NCI-H345 treated with DMSO at 0.1 percent for 48 hours (cell line): ENCODE results near the gene GRIPAP1.
A peak's percentile ranks its signal among the peaks of the same experiment; 100 is the strongest.

Source experiments
- DNase-seq: peaks from one replicate; lab custom pipeline; 2025; ENCODE audit not compliant: unreplicated experiment; lab: John Stamatoyannopoulos, UW

Gene GRIPAP1

GRCh38 chrX:49002091-49002935 is at the start of gene GRIPAP1:
Gene GRIPAP1, minus strand, starts transcription at chrX:49002264. Its CDS starts 35 bp downstream, at chrX:49002229.
- peak; percentile 39 for DNase-seq

GRCh38 chrX:49043987-49044281 is 41.9 kb upstream of the GRIPAP1 start:
- no peak for DNase-seq

DNA sequence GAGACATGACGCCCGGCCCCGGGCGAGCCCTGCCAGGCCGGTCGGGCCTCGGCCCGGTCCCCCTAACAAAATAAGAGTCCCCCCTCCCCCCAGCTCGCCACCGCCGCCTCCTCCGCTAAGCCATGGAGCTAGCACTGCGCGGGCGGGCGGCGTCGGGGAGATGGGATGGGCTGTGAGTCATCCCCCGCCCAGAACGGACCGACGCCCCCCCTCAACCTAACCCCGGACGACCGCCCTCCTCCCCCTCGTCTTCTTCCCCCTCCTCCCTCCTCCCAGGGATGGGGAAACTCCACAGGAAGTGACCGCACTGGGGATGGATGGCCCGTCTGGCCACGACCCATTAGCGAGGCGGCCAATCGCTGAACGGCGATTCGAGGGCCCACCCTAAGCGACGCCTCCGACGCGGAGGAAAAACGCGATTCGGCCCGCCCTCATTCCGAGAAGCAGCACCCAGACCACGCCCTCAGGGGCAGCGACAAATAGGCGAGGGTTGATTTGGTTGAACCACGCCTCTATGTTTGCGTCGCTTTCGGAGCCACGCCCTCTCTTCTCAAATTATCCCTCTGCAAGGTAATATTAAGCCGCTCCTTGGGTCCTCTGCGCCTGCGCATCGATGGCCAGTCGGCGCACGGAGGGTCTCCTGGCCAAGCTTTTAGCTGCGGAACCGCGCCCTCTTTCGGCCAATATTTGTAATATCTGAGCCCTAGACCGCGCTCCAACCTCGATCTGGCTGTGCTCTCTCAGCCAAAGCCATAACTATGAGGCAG is 41.3 kb upstream of the GRIPAP1 start, which contains the start of gene TFE3:
TSS of gene TFE3 (minus strand) at position 138 of the 767 bp plus-strand sequence. CDS start at position 7, 131 bp downstream.
- peak; percentile 94 for DNase-seq

GRCh38 chrX:49042581-49043219 is 40.6 kb upstream of the GRIPAP1 start:
- no peak for DNase-seq

DNA sequence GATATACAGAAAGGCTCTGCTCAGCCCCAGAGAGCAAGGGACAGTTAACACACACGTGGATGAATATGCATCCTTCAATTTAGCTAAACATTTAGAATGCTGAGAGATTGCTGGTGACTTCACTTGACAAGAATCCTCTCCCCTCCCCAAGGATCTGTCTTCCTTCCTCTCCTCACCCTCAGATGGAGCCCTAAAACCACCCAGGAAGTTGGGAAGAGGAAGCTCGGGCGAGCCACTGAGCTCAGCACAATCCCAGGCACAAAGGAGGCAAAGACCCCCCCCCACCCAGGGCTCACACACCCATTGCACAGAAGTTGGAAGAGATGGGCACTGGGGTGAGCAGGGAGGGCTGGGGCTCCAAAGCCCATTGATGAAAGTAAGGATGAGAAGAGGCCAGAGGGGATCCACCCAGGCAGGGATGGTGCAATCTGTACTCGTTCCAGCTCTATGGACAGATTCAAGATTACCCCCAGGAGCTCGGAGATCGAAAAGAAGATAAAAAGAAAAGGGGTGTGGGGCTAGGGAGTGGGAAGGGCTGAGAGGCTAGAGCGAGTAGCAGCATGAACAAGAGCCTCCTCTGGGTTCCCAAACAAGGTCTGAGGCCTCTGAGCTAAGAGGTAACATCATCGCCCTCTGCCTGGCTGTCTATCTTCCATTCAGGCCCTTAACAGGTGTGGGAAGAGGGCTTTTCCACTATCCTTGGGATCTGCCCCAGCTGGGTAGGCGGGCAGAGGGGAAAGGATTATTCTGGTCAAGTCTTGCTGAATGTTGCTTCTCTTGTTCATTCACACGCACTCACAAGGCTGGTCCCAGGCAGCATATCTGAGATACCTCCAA is 39.9 kb upstream of the GRIPAP1 start:
- no peak for DNase-seq

GRCh38 chrX:49040376-49040955 is 38.4 kb upstream of the GRIPAP1 start:
- DNase-seq: no peak

DNA sequence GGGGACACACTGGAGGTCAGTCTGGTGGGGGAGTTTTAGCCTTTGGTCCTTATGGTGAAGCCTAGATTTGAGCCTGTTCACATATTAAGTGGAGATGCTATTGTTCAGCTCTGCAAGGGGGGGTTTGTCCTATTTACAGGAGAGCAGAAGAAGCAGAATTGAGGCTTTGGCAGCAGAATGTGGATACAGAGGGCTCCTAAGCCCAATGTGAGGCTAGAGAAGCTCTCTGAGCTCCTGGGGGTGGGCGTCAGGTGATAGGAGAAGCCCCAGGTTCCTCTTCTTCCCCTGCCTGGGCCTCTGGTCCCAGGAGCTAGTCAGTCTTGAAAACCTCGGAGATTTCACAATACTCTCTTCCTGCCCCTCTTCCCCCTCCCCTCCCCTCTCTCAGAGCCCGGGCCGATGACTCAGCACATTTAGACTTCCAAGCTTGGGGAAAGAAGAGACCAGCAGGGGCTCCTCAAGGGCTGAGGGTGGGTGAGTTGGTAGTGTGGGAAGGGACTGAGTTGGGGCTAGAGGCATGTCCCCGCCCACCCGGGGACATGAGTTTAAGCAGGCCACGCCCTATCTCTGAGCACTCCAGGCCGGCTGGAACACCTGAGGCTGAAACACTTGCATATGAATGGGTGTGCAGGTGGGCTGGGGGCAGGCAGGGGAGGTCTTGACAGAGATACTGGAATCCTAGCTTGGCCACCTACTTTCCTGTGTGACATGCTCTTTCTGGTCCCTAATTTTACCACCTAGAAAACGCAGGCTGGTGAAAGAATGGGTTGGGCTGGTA is 37.7 kb upstream of the GRIPAP1 start:
- no peak for DNase-seq

DNA sequence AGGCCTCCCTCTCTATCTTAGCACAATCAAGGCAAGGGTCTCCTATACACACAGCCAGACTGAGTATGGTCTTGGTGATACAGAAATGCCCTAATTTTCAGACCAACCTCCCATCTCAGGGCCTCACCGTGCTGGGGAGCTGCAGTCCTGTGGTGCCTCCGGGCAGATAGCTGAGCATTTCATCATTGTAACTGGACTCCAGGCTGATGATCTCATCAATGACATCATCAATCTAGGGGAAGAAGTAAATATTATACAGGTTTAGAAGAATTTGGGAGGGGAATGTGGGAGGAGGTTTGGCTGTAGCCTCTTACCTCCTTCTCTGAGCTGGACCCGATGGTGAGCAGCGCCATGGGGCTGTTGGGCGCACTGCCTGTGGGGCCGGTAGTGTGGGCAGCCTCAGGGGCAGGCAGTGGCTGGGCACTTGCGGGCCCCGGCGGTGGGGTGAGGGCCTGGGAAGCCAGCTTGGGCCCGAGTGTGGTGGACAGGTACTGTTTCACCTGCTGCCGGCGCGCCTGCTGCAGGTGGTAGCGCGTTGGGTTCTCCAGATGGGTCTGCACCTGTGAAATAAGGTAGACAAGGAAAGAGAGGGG is 35.9 kb upstream of the GRIPAP1 start:
- no peak for DNase-seq

GRCh38 chrX:49030283-49030682 is 28.2 kb upstream of the GRIPAP1 start:
- DNase-seq: no peak

DNA sequence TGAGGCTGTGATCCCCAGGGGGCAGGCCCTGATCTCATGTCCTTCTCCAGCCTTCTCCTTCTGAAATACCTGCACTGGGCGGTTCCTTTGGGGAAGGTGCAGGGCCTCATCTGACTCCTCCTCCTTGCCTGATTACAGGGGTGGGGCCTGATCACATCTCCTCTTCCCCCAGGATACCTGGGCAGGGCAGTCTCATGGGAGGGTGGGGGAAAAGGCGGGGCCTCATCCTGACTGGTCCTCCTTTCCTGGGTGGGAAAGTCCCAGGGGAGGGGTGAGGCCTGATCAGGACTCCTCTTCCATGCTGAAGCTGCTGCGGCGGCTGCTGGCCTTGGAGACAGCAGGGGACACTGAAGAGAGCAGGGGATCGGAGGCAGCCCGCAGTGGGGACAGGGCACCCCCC is 27.8 kb upstream of the GRIPAP1 start:
- DNase-seq: no peak

DNA sequence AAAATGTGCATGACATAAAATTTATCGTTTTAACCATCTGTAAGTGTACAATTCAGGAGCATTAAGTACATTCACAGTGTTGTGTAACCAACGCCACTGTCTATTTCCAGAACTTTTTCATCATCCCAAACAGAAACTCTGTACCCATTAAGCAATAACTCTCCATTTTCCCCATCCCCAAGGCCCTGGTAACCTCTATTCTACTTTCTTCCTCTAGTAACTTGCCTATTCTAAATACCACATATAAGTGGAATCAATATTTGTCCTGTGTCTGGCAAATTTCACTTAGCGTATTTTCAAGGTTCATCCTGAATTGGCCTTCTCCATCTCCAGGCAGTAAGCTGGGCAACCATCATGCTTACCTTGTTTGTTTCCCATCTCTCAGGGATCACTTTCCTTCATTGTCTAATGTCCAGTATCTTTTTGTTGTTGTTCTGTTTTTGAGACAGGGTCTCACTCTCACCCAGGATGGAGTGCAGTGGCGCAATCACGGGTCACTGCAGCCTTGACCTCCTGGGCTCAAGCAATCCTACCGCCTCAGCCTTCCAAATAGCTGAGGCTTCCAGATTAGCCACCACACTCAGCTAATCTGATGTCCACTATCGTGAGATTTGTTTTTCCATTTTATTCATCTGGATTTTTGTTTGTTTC is 17.7 kb upstream of the GRIPAP1 start:
- DNase-seq: no peak

DNA sequence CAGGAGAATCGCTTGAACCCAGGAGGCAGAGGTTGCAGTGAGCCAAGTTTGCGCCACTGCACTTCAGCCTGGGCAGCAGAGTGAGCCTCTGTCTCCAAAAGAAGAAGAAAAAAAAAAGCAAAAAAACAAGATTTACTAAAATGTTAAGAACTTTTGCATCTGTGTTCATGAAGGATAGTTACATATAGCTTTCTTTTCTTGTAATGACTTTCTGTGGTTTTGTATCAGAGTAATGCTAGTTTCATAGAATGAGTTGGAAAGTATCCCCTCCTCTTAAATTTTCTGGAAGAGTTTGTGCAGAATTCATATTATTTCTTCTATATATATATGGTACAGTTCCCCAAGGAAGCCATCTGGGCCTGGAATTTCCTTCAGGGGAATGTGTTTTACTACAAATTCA is 17.0 kb upstream of the GRIPAP1 start:
- no peak for DNase-seq

- no peak for DNase-seq
Observed at GRCh38 chrX:49003696-49004095, 1.6 kb upstream of the GRIPAP1 start.

- no peak for DNase-seq
Observed at GRCh38 chrX:49001521-49002090, 458 bp downstream of the GRIPAP1 start.

DNA sequence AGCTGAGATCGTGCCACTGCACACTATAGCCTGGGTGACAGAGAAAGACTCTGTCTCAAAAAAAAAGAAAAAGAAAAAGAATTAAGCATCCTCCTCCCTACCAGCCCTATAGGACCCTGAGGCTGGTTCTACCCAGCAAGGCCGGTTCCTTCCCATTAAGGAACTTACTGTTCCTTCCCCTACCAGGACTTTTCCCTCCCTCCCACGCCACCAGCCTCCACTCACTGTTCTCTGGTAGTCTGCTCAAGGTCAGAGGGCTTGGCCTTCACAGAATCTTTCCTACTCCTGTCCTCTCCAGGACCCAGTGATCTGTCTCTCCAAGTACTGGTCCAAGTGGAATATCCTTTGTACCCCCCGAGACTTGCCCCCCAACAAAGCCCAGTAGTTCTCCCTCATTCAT is 1.4 kb downstream of the GRIPAP1 start:
- DNase-seq: no peak

DNA sequence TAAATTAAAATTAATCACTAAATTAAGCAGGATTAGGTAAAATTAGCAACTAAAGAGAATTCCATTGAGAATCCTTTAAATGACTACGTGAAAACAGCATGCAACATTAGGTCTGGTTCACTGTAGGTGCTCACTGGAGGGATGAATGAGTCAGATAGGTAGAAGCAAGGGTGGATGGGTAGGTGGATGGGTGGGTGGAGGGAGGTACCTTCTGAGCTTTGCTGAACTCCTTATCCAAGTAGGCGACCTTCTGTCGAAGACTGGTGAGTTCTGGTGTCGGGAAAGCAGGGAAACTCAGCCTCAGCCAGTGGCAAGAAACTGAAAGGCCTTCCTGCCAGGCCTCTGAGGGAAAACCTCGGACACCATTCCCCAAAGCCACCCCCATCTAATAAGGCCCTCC is 3.0 kb downstream of the GRIPAP1 start:
- no peak for DNase-seq

- DNase-seq: no peak
Observed at GRCh38 chrX:48998391-48998790, 3.7 kb downstream of the GRIPAP1 start.

DNA sequence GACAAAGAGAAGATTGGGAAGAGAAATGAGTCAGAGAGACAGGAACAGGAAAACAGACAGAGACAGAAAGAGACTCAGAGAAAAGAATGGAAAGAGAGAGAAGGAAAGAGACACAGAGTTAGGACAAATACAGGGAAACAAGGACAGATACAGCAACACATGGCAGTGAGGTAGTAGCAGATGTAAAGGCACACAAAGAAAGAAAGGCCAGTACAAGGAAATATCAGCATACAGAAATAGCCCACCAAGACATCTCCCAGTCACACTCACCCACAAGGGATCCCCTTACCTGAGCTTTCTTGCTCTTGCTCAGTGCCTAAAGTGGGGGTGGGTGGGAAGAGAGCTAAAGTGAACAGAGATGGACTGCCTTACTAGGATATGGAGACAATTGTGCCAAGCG is 4.2 kb downstream of the GRIPAP1 start:
- no peak for DNase-seq

DNA sequence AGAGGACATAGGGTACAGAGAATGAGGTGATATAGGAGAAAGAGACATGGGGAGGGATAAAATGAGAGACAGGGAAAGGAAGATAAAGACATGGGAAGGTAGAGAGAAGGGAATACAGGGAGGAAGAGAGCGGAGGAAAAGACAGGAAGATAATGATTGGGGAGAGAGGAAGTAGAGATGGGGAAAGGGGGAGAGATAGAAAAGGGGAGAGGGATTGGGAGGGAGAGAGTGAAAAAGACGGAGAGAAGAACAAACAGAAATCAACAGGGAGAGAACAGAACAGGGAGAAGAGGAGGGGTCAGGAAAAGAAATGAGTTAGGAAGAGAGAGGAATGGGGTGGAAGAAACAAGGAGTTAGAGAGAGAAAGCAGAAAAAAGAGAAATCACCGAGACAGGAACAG is 4.6 kb downstream of the GRIPAP1 start:
- DNase-seq: no peak
